Skeletal muscle satellite cell (primary cell): ENCODE data around the gene PI4KA.
"Not testable (repeated sequence)": the region's sequence is repeated elsewhere in the genome, so short reads cannot be mapped to it uniquely, and the experiment has no call there.

Experiments used
- H3K27me3 ChIP-seq: 2 replicates; pipeline ENCODE4 v1.7.0; 2013; ENCODE audit warnings: low read length; ENCODE audit not compliant: control insufficient read depth, insufficient read depth
- H3K36me3 ChIP-seq: 2 replicates; pipeline ENCODE4 v1.7.0; 2013; ENCODE audit warnings: mild to moderate bottlenecking, control low read depth, low read length; ENCODE audit not compliant: insufficient read depth
- H3K4me1 ChIP-seq: 2 replicates; pipeline ENCODE4 v1.7.0; 2013; ENCODE audit warnings: low read length; ENCODE audit not compliant: control insufficient read depth, insufficient read depth
- H3K4me2 ChIP-seq: 2 replicates; pipeline ENCODE4 v1.7.0; 2013; ENCODE audit warnings: mild to moderate bottlenecking, low read length
- H3K4me3 ChIP-seq: 2 replicates; pipeline ENCODE4 v1.7.0; 2013; ENCODE audit warnings: low read length
- H3K9ac ChIP-seq: 2 replicates; pipeline ENCODE4 v1.7.0; 2013; ENCODE audit warnings: mild to moderate bottlenecking, low read depth, low read length, moderate library complexity
- H3K9me3 ChIP-seq: replicated peaks from 2 replicates; pipeline ENCODE4 v1.7.0; 2013; ENCODE audit warnings: mild to moderate bottlenecking, control low read depth, low read length

PI4KA gene

GRCh38 chr22:20775342-20775895 is 83.2 kb downstream of the PI4KA start:
- Histone ChIP-seq H3K36me3 (peaks cover 24% of the 10 kb centered on the region), H3K27me3 (no peaks in the 10 kb centered on the region), H3K9ac (no peak overlapping the region), H3K9me3 (no peaks in the 10 kb centered on the region), H3K4me1 (peaks cover 12% of the 10 kb centered on the region), H3K4me3 (no peak overlapping the region), H3K4me2 (no peak overlapping the region)

DNA sequence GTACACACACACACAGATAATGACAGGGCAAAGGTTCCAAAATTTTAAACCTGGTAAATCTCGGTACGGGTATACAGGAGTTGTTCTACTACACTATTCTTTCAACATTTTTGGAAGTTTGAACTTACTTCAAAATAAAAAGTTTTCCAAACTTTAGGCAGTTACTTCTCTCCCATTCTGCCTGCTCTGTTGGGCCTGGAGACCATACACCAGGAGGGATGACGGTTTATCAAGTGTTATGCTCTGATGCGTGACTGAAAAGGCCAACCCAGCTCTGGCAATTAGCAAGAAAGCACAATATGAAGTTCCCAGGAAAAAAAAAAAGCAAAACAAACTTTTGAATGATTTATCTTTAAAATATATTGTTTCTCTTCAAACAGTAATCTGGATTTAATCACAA is 83.7 kb downstream of the PI4KA start:
- H3K9me3 ChIP-seq: no peaks in the 10 kb centered on the region
- no peak overlapping the region for H3K4me3 ChIP-seq
- no peak overlapping the region for H3K9ac ChIP-seq
- peaks cover 8% of the 10 kb centered on the region for H3K4me1 ChIP-seq
- no peaks in the 10 kb centered on the region for H3K27me3 ChIP-seq
- no peak overlapping the region for H3K4me2 ChIP-seq
- H3K36me3 ChIP-seq: peaks cover 24% of the 10 kb centered on the region

GRCh38 chr22:20773793-20774212 is 84.8 kb downstream of the PI4KA start, which contains the start of gene SERPIND1:
TSS of gene SERPIND1 (plus strand) at chr22:20774113. CDS start at chr22:20779313, 5,200 bp downstream.
- Histone ChIP-seq H3K27me3 (no peaks in the 10 kb centered on the region), H3K36me3 (peaks cover 17% of the 10 kb centered on the region), H3K9ac (no peak within 1 kb of the TSS), H3K4me1 (peaks cover 8% of the 10 kb centered on the region), H3K4me3 (no peak within 1 kb of the TSS), H3K9me3 (no peaks in the 10 kb centered on the region), H3K4me2 (no peak within 1 kb of the TSS)

- Histone ChIP-seq H3K4me3 (no peak overlapping the region), H3K4me2 (no peak overlapping the region), H3K9me3 (no peaks in the 10 kb centered on the region), H3K9ac (no peak overlapping the region), H3K27me3 (no peaks in the 10 kb centered on the region), H3K4me1 (no peaks in the 10 kb centered on the region), H3K36me3 (peaks cover 12% of the 10 kb centered on the region)
These were observed 86.5 kb downstream of the PI4KA start for GRCh38 chr22:20771918-20772625.

GRCh38 chr22:20769496-20769826 is 89.2 kb downstream of the PI4KA start:
- not testable (repeated sequence) for H3K4me1 ChIP-seq, H3K27me3 ChIP-seq, H3K4me3 ChIP-seq, H3K9ac ChIP-seq, H3K9me3 ChIP-seq, H3K4me2 ChIP-seq
- H3K36me3 ChIP-seq: peaks cover 25% of the 10 kb centered on the region

DNA sequence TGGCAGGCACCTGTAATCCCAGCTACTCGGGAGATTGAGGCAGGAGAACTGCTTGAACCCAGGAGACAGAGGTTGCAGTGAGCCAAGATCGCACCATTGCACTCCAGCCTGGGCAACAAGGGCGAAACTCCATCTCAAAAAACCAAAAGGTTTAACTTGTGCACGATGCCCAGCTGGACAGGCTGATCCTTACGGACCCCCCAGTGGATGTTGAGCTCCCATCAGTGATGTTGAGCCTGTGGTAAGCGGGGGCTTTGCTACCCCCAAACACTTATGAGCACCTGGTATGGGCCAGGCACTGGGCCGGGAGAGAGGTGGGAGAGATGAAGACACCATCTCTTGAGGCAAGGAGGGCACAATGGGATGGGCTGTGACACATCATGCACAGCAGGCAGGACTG is 92.1 kb downstream of the PI4KA start:
- Histone ChIP-seq H3K4me3 (no peak overlapping the region), H3K4me2 (no peak overlapping the region), H3K36me3 (peaks cover 29% of the 10 kb centered on the region), H3K9ac (no peak overlapping the region), H3K9me3 (no peaks in the 10 kb centered on the region), H3K4me1 (no peaks in the 10 kb centered on the region), H3K27me3 (no peaks in the 10 kb centered on the region)

GRCh38 chr22:20765938-20766337 is 92.7 kb downstream of the PI4KA start:
- Histone ChIP-seq H3K9me3 (no peaks in the 10 kb centered on the region), H3K27me3 (no peaks in the 10 kb centered on the region), H3K4me3 (no peak overlapping the region), H3K4me2 (no peak overlapping the region), H3K9ac (no peak overlapping the region), H3K4me1 (no peaks in the 10 kb centered on the region), H3K36me3 (peaks cover 33% of the 10 kb centered on the region)

- Histone ChIP-seq H3K4me3 (no peak overlapping the region), H3K4me1 (no peaks in the 10 kb centered on the region), H3K36me3 (peaks cover 37% of the 10 kb centered on the region), H3K9me3 (no peaks in the 10 kb centered on the region), H3K9ac (no peak overlapping the region), H3K27me3 (no peaks in the 10 kb centered on the region), H3K4me2 (no peak overlapping the region)
These were observed 93.9 kb downstream of the PI4KA start for GRCh38 chr22:20764729-20765128.

DNA sequence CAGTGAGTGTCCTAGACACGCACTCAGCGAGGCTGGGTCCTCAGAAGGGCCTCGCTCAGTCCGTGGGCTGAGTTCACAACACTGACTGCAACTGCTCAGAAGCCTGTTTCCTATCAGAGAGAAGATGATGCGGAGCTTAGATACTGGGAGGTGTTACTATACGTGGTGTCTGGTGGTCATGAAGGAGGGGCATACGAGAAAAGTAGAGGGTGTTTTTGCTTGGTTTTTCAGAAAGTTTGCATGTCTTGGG is 94.2 kb downstream of the PI4KA start:
- peaks cover 37% of the 10 kb centered on the region for H3K36me3 ChIP-seq
- no peak overlapping the region for H3K4me2 ChIP-seq
- H3K27me3 ChIP-seq: no peaks in the 10 kb centered on the region
- H3K9me3 ChIP-seq: no peaks in the 10 kb centered on the region
- no peak overlapping the region for H3K4me3 ChIP-seq
- no peak overlapping the region for H3K9ac ChIP-seq
- H3K4me1 ChIP-seq: no peaks in the 10 kb centered on the region

GRCh38 chr22:20763630-20764470 is 94.8 kb downstream of the PI4KA start:
- H3K9ac ChIP-seq: no peak overlapping the region
- no peaks in the 10 kb centered on the region for H3K4me1 ChIP-seq
- peaks cover 37% of the 10 kb centered on the region for H3K36me3 ChIP-seq
- H3K9me3 ChIP-seq: no peaks in the 10 kb centered on the region
- no peak overlapping the region for H3K4me3 ChIP-seq
- no peak overlapping the region for H3K4me2 ChIP-seq
- no peaks in the 10 kb centered on the region for H3K27me3 ChIP-seq

- Histone ChIP-seq H3K9me3 (no peaks in the 10 kb centered on the region), H3K4me1 (no peaks in the 10 kb centered on the region), H3K9ac (no peak overlapping the region), H3K36me3 (peaks cover 40% of the 10 kb centered on the region), H3K4me3 (no peak overlapping the region), H3K27me3 (no peaks in the 10 kb centered on the region), H3K4me2 (no peak overlapping the region)
These were observed 96.3 kb downstream of the PI4KA start for GRCh38 chr22:20762233-20762796.
